Heart right ventricle (tissue), 16 donors: ENCODE measurements around the gene NDUFAF2. TPM values are rescaled to one million over a fixed set of nuclear protein-coding genes. Genes with fewer than 3 reads are reported as not detected.
A peak's percentile ranks its signal among the peaks of the same experiment; 100 is the strongest.

Source experiments
- ATAC-seq, 8 donors: fragments of 200-7000 bp; cut with Tn5 transposase; one replicate each; pipeline ENCODE4 v1.9.1; 2020; ENCODE audit warnings: mild to moderate bottlenecking in 8 of 8, moderate library complexity in 8 of 8, moderate number of reproducible peaks in 1 of 8
- DNase-seq, 2 donors: peaks; one replicate each; pipeline ENCODE4 v3.0.0-alpha.2; 2020
- H3K27ac ChIP-seq, 10 donors: fragments of 200-600 bp; sonication (generic) in 2 of 10; one replicate each; pipeline versions ENCODE4 v1.5.0 to v1.8.0; 2020 to 2022; ENCODE audit warnings: mild to moderate bottlenecking in 3 of 10
- H3K27me3 ChIP-seq, 7 donors: fragments of 200-600 bp; one replicate each; pipeline ENCODE4 v1.8.0; 2021 to 2022; ENCODE audit warnings: mild to moderate bottlenecking in 2 of 7
- H3K36me3 ChIP-seq, 9 donors: fragments of 200-600 bp; sonication (generic) in 1 of 9; one replicate each; pipeline versions ENCODE4 v1.5.0 to v1.8.0; 2020 to 2022; ENCODE audit warnings: mild to moderate bottlenecking in 2 of 9
- H3K4me1 ChIP-seq, 9 donors: fragments of 200-600 bp; sonication (generic) in 1 of 9; one replicate each; pipeline versions ENCODE4 v1.5.0 to v1.8.0; 2020 to 2022; ENCODE audit warnings: mild to moderate bottlenecking in 4 of 9
- H3K4me3 ChIP-seq, 10 donors: fragments of 200-600 bp; sonication (generic) in 2 of 10; one replicate each; pipeline versions ENCODE4 v1.5.0 to v1.8.0; 2020 to 2022; ENCODE audit warnings: mild to moderate bottlenecking in 7 of 10, moderate library complexity in 2 of 10
- H3K9me3 ChIP-seq, 11 donors: fragments of 200-600 bp in 10 of 11; sonication (generic) in 2 of 11; one replicate each; pipeline versions ENCODE4 v1.5.0 to v1.8.0; 2013 to 2022; ENCODE audit warnings: mild to moderate bottlenecking in 2 of 11, control low read depth in 1 of 11, moderate library complexity in 1 of 11
- WGBS, 2 donors: extraction: QIAGEN DNeasy Blood & Tissue Kit; methylation state at CpG; one replicate each; pipeline ENCODE4 v1.1.7; 2013; ENCODE audit warnings: inconsistent platforms in 1 of 2; 5-methylcytosine and 5-hydroxymethylcytosine counted together
- intact Hi-C, 10 donors: fragments of 100-400 bp; cut with DNase I; formaldehyde crosslinking; loops; one replicate each; pipeline versions ENCODE4 v1.11.1 to v1.14.2; 2022
- polyA plus RNA-seq, 2 donors: library from polyadenylated mRNA; stranded (reverse); fragments of 200-250 nt; gene quantifications; one replicate each; pipeline ENCODE4 v1.2.3, GENCODE V29; 2013
- total RNA-seq, 10 donors: library from RNA; stranded (reverse); fragmentation: NEBNext Ultra II Directional in 3 of 10; extraction: Animal tissue kit (Norgen Biotek cat#: 25700) in 3 of 10; gene quantifications; one replicate each; pipeline versions ENCODE4 v1.2.1 to v1.2.4, GENCODE V29; 2021 to 2023
- TF ChIP-seq, protein P1 (sequence below), 9 donors: fragments of 200-600 bp; sonication (generic) in 2 of 9; IDR thresholded peaks; one replicate each; pipeline versions ENCODE4 v1.5.0 to v1.8.0; 2021 to 2022; ENCODE audit warnings: antibody characterized with exemption in 9 of 9, mild to moderate bottlenecking in 5 of 9, moderate library complexity in 1 of 9
- donor health status: Arrhythmogenic right ventricular cardiomyopathy.
- donor health status: ischemic (EF 13 %, LVEDD 7.1; RV severe dilation, severe dysfunction).
- donor health status: healthy with polysubstance abuse.
- donor health status: DM: no; HTN: yes; CAD: no.
- donor health status: DM: no; HTN: no; CAD: no.
- donor health status: ischemic (EF 25% LVEDD 6.9; RV normal size, moderate dysfunction).
- donor health status: ischemic (EF 25% LVEDD 5.7; RV mildly dilated, moderate dysfunction).
- donor health status: healthy.
- donor health status: DM: yes; HTN: yes; CAD: no.
- donor health status: Ischemic cardiomyopathy.
- donor health status: ischemic (EF 35%, LVEDD 5.7; RV mildly dilated, moderate dysfunction).
- donor health status: nonischemic (EF 11% LVEDD 7.7; RV severe dilation, severe dysfunction).
- donor health status: DM: yes; HTN: yes; CAD: no.
- donor health status: PGD.
- donor health status: ischemic (EF 29% LVEDD 5.4; RV normal size, mild dysfunction).
- donor health status: nonischemic (EF 23%, LVEDD 6.1; RV moderate dilation, normal function).

The NDUFAF2 gene
- total and polyA plus RNA-seq, 12 donors, result 23.0 to 96.5 (median 32.0) TPM

DNA sequence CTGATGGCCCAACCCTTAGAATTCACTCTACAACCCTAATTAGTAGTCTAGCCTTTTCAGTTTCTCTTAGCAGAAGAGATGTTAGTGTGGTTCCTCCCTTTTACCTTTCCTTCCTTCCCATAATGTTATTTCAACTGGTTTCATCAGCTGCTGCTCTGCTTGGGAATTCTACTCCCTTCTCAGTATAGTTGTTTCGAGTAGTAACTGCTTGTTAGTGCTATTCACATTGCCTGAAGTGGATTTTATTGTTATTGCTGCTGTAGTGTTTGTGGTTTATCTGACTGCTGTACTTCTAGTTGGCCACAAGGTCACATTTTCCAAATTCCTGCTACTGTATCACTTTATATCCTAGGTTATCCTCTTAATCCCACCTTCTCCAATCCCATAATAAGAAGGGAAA is 187.6 kb downstream of the NDUFAF2 start:
- Histone ChIP-seq H3K4me1 (no peaks in the 10 kb centered on the region), H3K4me3 (no peak overlapping the region), H3K27ac (no peak overlapping the region), H3K36me3 (no peaks in the 10 kb centered on the region), H3K27me3 (no peaks in the 10 kb centered on the region), H3K9me3 (no peaks in the 10 kb centered on the region)
- no peak for ATAC-seq
- intact Hi-C loops, result no loop called here
- TF ChIP-seq, protein P1, sequence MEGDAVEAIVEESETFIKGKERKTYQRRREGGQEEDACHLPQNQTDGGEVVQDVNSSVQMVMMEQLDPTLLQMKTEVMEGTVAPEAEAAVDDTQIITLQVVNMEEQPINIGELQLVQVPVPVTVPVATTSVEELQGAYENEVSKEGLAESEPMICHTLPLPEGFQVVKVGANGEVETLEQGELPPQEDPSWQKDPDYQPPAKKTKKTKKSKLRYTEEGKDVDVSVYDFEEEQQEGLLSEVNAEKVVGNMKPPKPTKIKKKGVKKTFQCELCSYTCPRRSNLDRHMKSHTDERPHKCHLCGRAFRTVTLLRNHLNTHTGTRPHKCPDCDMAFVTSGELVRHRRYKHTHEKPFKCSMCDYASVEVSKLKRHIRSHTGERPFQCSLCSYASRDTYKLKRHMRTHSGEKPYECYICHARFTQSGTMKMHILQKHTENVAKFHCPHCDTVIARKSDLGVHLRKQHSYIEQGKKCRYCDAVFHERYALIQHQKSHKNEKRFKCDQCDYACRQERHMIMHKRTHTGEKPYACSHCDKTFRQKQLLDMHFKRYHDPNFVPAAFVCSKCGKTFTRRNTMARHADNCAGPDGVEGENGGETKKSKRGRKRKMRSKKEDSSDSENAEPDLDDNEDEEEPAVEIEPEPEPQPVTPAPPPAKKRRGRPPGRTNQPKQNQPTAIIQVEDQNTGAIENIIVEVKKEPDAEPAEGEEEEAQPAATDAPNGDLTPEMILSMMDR (IDR thresholded peaks at IDR 0.05), result no peak
- DNase-seq, result no peak
- WGBS, 2 donors, result 85 to 95% methylated on average over 1 of the region's 1 CpG

DNA sequence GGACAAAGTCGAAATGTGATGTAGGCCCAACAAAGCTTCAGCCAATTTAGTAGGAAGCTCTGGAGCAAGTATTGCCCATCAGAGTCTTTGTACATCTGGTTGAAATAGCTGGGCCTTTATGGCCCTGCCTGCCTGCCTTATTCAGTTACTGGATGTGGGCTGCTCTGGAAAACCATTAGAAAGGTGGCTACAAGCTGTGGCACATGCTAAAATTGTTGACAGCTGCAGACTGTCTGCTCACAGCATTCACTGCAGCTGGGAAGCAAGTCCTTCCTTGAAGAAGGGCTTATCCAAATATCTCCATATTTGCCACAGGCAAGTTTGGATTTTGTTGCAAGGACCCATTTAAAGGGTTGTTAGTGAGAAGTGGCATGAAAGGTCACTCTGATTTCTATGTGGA is 192.8 kb downstream of the NDUFAF2 start:
- DNase-seq (no peak), ATAC-seq (no peak)
- Histone ChIP-seq H3K9me3 (no peaks in the 10 kb centered on the region), H3K27me3 (no peaks in the 10 kb centered on the region), H3K27ac (no peak overlapping the region), H3K36me3 (no peaks in the 10 kb centered on the region), H3K4me3 (no peak overlapping the region), H3K4me1 (no peaks in the 10 kb centered on the region)
- intact Hi-C loops, result no loop called here
- 92 to 96% methylated on average over 1 of the region's 1 CpG for WGBS, 2 donors
- TF ChIP-seq, protein P1 (IDR thresholded peaks at IDR 0.05), result no peak

DNA sequence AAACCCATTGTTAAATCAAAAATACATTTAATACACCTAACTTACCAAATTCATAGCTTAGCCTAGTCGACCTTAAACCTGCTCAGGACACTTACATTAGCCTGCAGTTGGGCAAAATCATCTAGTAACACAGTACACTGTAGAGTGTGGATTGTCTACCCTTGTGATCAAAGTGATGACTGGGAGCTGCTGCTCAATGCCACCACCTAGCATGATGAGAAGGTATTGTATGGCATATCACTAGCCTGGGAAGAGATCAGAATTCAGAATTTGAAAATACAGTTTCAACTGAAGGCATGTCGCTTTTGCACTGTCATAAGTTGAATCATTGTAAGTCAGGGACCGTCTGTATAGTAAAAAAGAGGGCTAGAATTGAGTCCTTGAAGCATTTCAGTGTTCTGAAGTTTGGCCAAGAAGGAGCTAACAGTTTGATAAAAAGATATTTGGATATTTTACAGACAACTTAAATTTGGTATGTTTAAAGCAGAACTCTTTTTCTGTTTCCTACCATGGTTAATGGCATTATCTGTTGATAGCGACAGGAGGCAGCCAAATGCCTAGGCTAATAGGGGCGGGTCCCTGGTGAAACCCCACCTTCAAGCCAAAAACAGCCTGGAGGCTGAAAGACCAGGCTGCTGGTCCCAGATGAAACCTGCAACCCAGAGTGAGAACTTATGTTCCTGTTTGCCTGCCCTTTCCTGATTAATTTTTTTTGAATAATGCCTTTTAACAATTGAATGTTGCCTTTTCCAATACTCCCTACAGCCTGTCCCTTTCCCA is 194.3 kb downstream of the NDUFAF2 start:
- 82 to 85% methylated on average over 5 of the region's 5 CpGs for WGBS, 2 donors
- ATAC-seq (no peak), DNase-seq (no peak)
- Histone ChIP-seq H3K27ac (no peak overlapping the region), H3K4me3 (no peak overlapping the region), H3K27me3 (no peaks in the 10 kb centered on the region), H3K9me3 (no peaks in the 10 kb centered on the region), H3K4me1 (no peaks in the 10 kb centered on the region), H3K36me3 (no peaks in the 10 kb centered on the region)
- TF ChIP-seq, protein P1 (IDR thresholded peaks at IDR 0.05), result peak in 1 of 9 donors; percentile 20
- intact Hi-C loops, result no loop called here

DNA sequence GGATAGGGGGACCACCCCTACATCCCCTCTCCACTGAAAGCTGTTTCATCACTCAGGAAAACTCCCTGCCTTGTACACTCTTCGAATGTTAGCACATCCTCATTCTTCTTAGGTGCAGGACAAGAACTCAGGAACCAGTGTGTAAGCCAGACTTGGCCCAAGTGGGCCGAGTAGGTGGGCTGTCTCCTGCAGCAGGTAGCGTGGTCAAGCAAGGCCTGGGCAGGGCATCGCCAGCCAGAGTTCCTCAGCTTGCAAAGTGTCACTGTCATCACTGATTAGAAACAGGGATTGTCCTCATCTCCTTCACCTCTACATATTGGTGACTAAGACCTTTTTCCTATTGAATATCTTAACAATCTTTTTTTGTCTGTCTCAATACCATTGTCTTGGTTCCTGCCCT is 194.9 kb downstream of the NDUFAF2 start:
- H3K4me3 ChIP-seq, result no peak overlapping the region
- intact Hi-C loops, result no loop called here
- DNase-seq (no peak), ATAC-seq (no peak)
- no peaks in the 10 kb centered on the region for H3K9me3 ChIP-seq
- H3K4me1 ChIP-seq, result no peaks in the 10 kb centered on the region
- H3K27ac ChIP-seq, result no peak overlapping the region
- 93 to 97% methylated on average over 4 of the region's 4 CpGs for WGBS, 2 donors
- H3K27me3 ChIP-seq, result no peaks in the 10 kb centered on the region
- H3K36me3 ChIP-seq, result no peaks in the 10 kb centered on the region
- TF ChIP-seq, protein P1 (IDR thresholded peaks at IDR 0.05), result no peak
